Sigmoid colon (tissue), 4 donors: ENCODE measurements around the gene GSAP.

ENCODE experiments used
- CTCF ChIP-seq, 4 experiments: fragments of 450-650 bp in 3 of 4; fragments of 200-600 bp in 1 of 4; IDR thresholded peaks; one replicate each; pipeline ENCODE4 v1.5.1; 2016 to 2019; ENCODE audit warnings: antibody characterized with exemption in 4 of 4, mild to moderate bottlenecking in 3 of 4, moderate library complexity in 2 of 4
- POLR2A ChIP-seq, 2 donors: fragments of 450-650 bp; IDR thresholded peaks; one replicate each; pipeline ENCODE4 v1.6.1; 2016; ENCODE audit warnings: antibody characterized with exemption in 2 of 2, mild to moderate bottlenecking in 2 of 2, moderate library complexity in 2 of 2
- POLR2AphosphoS5 ChIP-seq, 4 donors: sonication (generic); formaldehyde crosslinking; IDR thresholded peaks; one replicate each; pipeline ENCODE4 v1.6.1; 2017; ENCODE audit warnings: antibody characterized with exemption in 4 of 4

- no peak for TF ChIP-seq POLR2AphosphoS5 (IDR thresholded peaks at IDR 0.05)
- no peak for TF ChIP-seq CTCF (IDR thresholded peaks at IDR 0.05)
- no peak for TF ChIP-seq POLR2A (IDR thresholded peaks at IDR 0.05)
Observed at GRCh38 chr7:77450054-77450453, 33.9 kb upstream of the GSAP start.
